Trophoblast cell (in vitro differentiated cells and primary cell): ENCODE results near the gene CHAF1B.

Source experiments
- DNase-seq, 2 donors: peaks; one replicate each; pipeline ENCODE4 v3.0.0-alpha.2; 2016
- H2AFZ ChIP-seq: 2 replicates; pipeline ENCODE4 v1.6.1; 2013; ENCODE audit warnings: low read length, moderate library complexity, mild to moderate bottlenecking; ENCODE audit not compliant: insufficient read depth, poor library complexity
- H2AK5ac ChIP-seq: 2 replicates; pipeline ENCODE4 v1.6.1; 2013; ENCODE audit warnings: mild to moderate bottlenecking, low read length
- H2BK120ac ChIP-seq: 2 replicates; pipeline ENCODE4 v1.6.1; 2013; ENCODE audit warnings: low read length, mild to moderate bottlenecking, moderate library complexity; ENCODE audit not compliant: insufficient read depth, poor library complexity
- H2BK12ac ChIP-seq: 2 replicates; pipeline ENCODE4 v1.6.1; 2013; ENCODE audit warnings: mild to moderate bottlenecking, low read length, moderate library complexity
- H2BK5ac ChIP-seq: 2 replicates; pipeline ENCODE4 v1.6.1; 2013; ENCODE audit warnings: low read length, low read depth, moderate library complexity, mild to moderate bottlenecking; ENCODE audit not compliant: poor library complexity
- H3K14ac ChIP-seq: 2 replicates; pipeline ENCODE4 v1.6.1; 2013; ENCODE audit warnings: mild to moderate bottlenecking, low read length
- H3K18ac ChIP-seq: 2 replicates; pipeline ENCODE4 v1.6.1; 2013; ENCODE audit warnings: mild to moderate bottlenecking, low read length
- H3K23ac ChIP-seq: 2 replicates; pipeline ENCODE4 v1.6.1; 2013; ENCODE audit warnings: low read length
- H3K27ac ChIP-seq: 2 replicates; pipeline ENCODE4 v1.5.1; 2013; ENCODE audit warnings: low read depth, mild to moderate bottlenecking, inconsistent platforms, low read length, moderate library complexity
- H3K27me3 ChIP-seq: 2 replicates; pipeline ENCODE4 v1.6.1; 2013; ENCODE audit warnings: inconsistent platforms, mild to moderate bottlenecking, low read length, moderate library complexity; ENCODE audit not compliant: insufficient read depth
- H3K36me3 ChIP-seq, 2 experiments: 1 replicate in 1 of 2; 2 replicates in 1 of 2; pipeline ENCODE4 v1.6.1; 2013; ENCODE audit warnings: low read length in 2 of 2, mild to moderate bottlenecking in 2 of 2, moderate library complexity in 1 of 2; ENCODE audit not compliant: insufficient read depth in 2 of 2, control insufficient read depth in 1 of 2
- H3K4ac ChIP-seq: 2 replicates; pipeline ENCODE4 v1.6.1; 2013; ENCODE audit warnings: low read depth, mild to moderate bottlenecking, low read length, moderate library complexity
- H3K4me1 ChIP-seq, 2 experiments: 1 replicate in 1 of 2; 2 replicates in 1 of 2; pipeline ENCODE4 v1.6.1; 2013; ENCODE audit warnings: low read length in 2 of 2, mild to moderate bottlenecking in 2 of 2, moderate library complexity in 1 of 2; ENCODE audit not compliant: insufficient read depth in 2 of 2, control insufficient read depth in 1 of 2
- H3K4me2 ChIP-seq: 2 replicates; pipeline ENCODE4 v1.6.1; 2013; ENCODE audit warnings: inconsistent platforms, mild to moderate bottlenecking, low read length, moderate library complexity
- H3K4me3 ChIP-seq: 2 replicates; pipeline ENCODE4 v1.5.1; 2013; ENCODE audit warnings: mild to moderate bottlenecking, low read depth, low read length, inconsistent platforms
- H3K79me1 ChIP-seq: one replicate; pipeline ENCODE4 v1.6.1; 2013; ENCODE audit warnings: low read length
- H3K79me2 ChIP-seq: 2 replicates; pipeline ENCODE4 v1.6.1; 2013; ENCODE audit warnings: low read length, mild to moderate bottlenecking; ENCODE audit not compliant: control insufficient read depth, insufficient read depth, poor library complexity
- H3K9ac ChIP-seq: 2 replicates; pipeline ENCODE4 v1.6.1; 2013; ENCODE audit warnings: mild to moderate bottlenecking, low read length
- H3K9me3 ChIP-seq: 2 replicates; pipeline ENCODE4 v1.6.1; 2013; ENCODE audit warnings: low read depth, mild to moderate bottlenecking, control low read depth, inconsistent platforms, low read length; ENCODE audit not compliant: insufficient read depth
- H4K12ac ChIP-seq: 2 replicates; pipeline ENCODE4 v1.6.1; 2013; ENCODE audit warnings: low read depth, mild to moderate bottlenecking, low read length, moderate library complexity
- H4K8ac ChIP-seq: 2 replicates; pipeline ENCODE4 v1.6.1; 2013; ENCODE audit warnings: low read depth, mild to moderate bottlenecking, low read length, moderate library complexity
- H4K91ac ChIP-seq: one replicate; pipeline ENCODE4 v1.6.1; 2013; ENCODE audit warnings: low read depth, mild to moderate bottlenecking, low read length, moderate library complexity
- WGBS: extraction: QIAGEN DNeasy Blood & Tissue Kit; methylation state at CpG from one replicate; pipeline ENCODE4 v1.1.7; 2013; ENCODE audit warnings: missing lambda C conversion rate; ENCODE audit not compliant: insufficient read length, insufficient coverage; ENCODE audit errors: extremely low coverage; 5-methylcytosine and 5-hydroxymethylcytosine counted together

Gene CHAF1B

DNA sequence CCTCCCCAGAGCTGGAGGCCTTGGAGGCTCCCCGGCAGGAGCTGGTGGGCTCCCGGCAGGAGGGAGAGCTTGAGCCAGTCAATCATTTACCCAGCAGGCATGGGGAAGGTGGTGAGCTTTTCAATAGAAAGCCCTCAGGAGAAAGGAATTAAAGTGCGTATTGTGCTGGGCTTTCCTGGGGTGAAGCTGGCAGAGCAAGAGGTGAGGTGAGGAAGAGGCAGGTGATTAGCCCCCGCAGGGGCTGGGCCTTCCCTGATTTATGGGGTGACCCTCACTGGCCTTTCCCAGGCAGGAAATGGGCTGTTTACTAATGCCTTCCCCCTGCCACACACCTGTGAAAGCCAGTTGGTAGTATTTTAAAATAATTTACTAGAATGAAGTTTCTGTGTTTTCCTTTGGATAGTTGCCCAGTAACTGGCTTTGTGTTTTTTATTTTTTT, 68.9 kb downstream of the CHAF1B start:
- Histone ChIP-seq H3K14ac (no peak overlapping the region), H2AK5ac (no peak overlapping the region), H3K4me2 (no peak overlapping the region), H3K79me1 (no peaks in the 10 kb centered on the region), H2AFZ (no peak overlapping the region), H3K27ac (no peak overlapping the region), H3K18ac (no peak overlapping the region), H3K4me1 (no peaks in the 10 kb centered on the region), H4K12ac (no peak overlapping the region), H3K79me2 (no peaks in the 10 kb centered on the region), H2BK5ac (no peak overlapping the region), H3K36me3 (no peaks in the 10 kb centered on the region), H3K27me3 (no peaks in the 10 kb centered on the region), H2BK120ac (no peak overlapping the region), H3K4ac (no peak overlapping the region), H4K91ac (no peak overlapping the region), H3K23ac (no peak overlapping the region), H3K9me3 (peaks cover 1% of the 10 kb centered on the region), H3K9ac (no peak overlapping the region), H2BK12ac (no peak overlapping the region), H4K8ac (no peak overlapping the region), H3K4me3 (no peak overlapping the region)
- no peak for DNase-seq
- WGBS, result no CpG with 5 or more reads among the region's 4 CpGs

DNA sequence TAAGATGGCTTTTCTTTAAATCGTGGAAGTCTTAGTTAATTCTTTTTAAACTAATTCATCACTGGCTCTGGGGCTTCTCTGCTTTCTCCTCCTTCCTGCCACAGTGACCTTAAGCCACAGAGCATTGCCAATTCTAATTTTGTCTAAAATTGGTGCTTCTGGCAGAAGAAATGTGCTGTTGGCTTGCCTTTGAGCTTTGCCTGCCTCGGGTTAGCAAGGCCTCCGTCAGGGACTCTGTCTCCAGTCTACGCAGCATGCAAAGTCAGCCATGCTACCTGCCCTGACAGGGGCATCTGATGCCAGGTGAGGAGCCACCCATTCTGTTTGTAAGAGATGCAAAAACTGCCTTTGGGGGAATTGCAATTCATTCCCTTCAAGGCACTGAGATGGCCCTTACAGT, 69.5 kb downstream of the CHAF1B start:
- no peaks in the 10 kb centered on the region for H3K79me1 ChIP-seq
- no peak overlapping the region for H2AFZ ChIP-seq
- H3K4me2 ChIP-seq, result no peak overlapping the region
- no peak overlapping the region for H3K18ac ChIP-seq
- no peak overlapping the region for H2AK5ac ChIP-seq
- H3K4me3 ChIP-seq, result no peak overlapping the region
- no peak overlapping the region for H3K27ac ChIP-seq
- no peak overlapping the region for H4K12ac ChIP-seq
- WGBS, result no CpG with 5 or more reads among the region's 4 CpGs
- H4K91ac ChIP-seq, result no peak overlapping the region
- H2BK120ac ChIP-seq, result no peak overlapping the region
- peaks cover 1% of the 10 kb centered on the region for H3K9me3 ChIP-seq
- H3K14ac ChIP-seq, result no peak overlapping the region
- no peak overlapping the region for H2BK12ac ChIP-seq
- no peaks in the 10 kb centered on the region for H3K4me1 ChIP-seq
- H4K8ac ChIP-seq, result no peak overlapping the region
- no peak for DNase-seq
- H3K36me3 ChIP-seq, result no peaks in the 10 kb centered on the region
- H2BK5ac ChIP-seq, result no peak overlapping the region
- H3K9ac ChIP-seq, result no peak overlapping the region
- H3K27me3 ChIP-seq, result no peaks in the 10 kb centered on the region
- no peak overlapping the region for H3K4ac ChIP-seq
- H3K79me2 ChIP-seq, result no peaks in the 10 kb centered on the region
- no peak overlapping the region for H3K23ac ChIP-seq

DNA sequence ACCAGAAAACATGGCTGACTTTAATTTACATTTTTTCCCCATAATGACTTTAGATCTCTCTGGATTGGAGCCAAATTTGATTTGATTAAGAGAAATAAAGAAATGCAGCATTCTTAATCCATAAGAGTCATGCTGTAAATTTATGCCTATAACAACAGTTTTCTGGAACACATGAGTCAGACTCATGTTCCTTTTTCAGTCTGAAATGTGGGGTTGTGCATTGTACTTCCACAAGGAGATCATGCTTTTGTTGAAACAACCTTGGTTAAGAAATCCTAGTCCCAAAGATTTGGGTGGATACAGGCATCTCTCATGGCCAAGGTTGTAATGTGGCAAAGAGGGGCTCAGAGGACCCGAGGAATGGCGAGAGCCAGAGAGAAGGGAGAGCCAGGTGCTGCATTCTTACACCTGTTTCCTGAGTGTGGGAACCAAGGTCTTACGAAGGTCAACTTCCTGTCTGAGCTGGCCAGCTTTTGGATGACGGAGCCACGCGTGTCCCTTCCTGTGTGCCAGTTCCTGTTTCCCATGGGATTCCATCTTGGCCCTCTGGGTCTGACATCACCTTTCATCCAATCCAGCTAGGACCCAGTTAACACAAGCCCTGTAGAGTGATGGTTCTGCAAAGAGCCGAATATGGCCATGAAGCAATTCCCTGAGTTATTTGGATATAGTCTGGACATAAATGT, 71.7 kb downstream of the CHAF1B start:
- Histone ChIP-seq H2AK5ac (no peak overlapping the region), H3K79me1 (no peaks in the 10 kb centered on the region), H3K23ac (no peak overlapping the region), H4K91ac (no peak overlapping the region), H2BK12ac (no peak overlapping the region), H4K8ac (no peak overlapping the region), H3K4me2 (no peak overlapping the region), H3K9ac (no peak overlapping the region), H3K27me3 (no peaks in the 10 kb centered on the region), H3K79me2 (no peaks in the 10 kb centered on the region), H3K4me3 (no peak overlapping the region), H2AFZ (no peak overlapping the region), H2BK120ac (no peak overlapping the region), H3K27ac (no peak overlapping the region), H2BK5ac (no peak overlapping the region), H3K36me3 (no peaks in the 10 kb centered on the region), H3K18ac (no peak overlapping the region), H3K4ac (no peak overlapping the region), H3K4me1 (no peaks in the 10 kb centered on the region), H3K14ac (no peak overlapping the region), H4K12ac (no peak overlapping the region), H3K9me3 (peaks cover 1% of the 10 kb centered on the region)
- WGBS, result no CpG with 5 or more reads among the region's 7 CpGs
- DNase-seq, result no peak

DNA sequence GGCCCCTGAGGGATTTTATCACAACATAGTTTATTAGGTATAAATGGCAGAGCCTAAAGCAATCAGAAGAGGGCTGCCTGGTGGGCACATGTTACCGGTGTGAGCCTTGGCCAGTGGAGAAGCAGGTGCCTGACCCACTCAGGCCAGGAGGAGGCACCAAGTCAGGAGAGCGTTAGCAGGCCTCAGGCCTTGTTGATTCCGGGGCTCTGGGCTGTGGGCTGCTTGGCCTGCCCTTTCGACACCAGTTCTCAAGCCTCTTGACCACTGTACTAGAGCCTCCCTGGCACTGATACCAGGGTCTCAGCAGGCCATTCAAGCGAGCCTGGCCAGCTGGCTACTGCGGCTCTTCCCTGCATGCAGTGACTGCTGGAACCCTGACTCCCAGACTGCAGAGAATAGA, 73.9 kb downstream of the CHAF1B start:
- H2AFZ ChIP-seq, result no peak overlapping the region
- H3K27ac ChIP-seq, result no peak overlapping the region
- H3K4me1 ChIP-seq, result no peaks in the 10 kb centered on the region
- no peak overlapping the region for H3K4me2 ChIP-seq
- no peak overlapping the region for H3K18ac ChIP-seq
- no peak overlapping the region for H3K4ac ChIP-seq
- no peaks in the 10 kb centered on the region for H3K79me1 ChIP-seq
- H3K79me2 ChIP-seq, result no peaks in the 10 kb centered on the region
- DNase-seq, result no peak
- no CpG with 5 or more reads among the region's 6 CpGs for WGBS
- no peaks in the 10 kb centered on the region for H3K36me3 ChIP-seq
- no peak overlapping the region for H2BK120ac ChIP-seq
- H3K9ac ChIP-seq, result no peak overlapping the region
- H3K27me3 ChIP-seq, result no peaks in the 10 kb centered on the region
- H4K91ac ChIP-seq, result no peak overlapping the region
- H3K9me3 ChIP-seq, result peaks cover 1% of the 10 kb centered on the region
- no peak overlapping the region for H2AK5ac ChIP-seq
- no peak overlapping the region for H2BK5ac ChIP-seq
- H2BK12ac ChIP-seq, result no peak overlapping the region
- no peak overlapping the region for H4K8ac ChIP-seq
- H3K14ac ChIP-seq, result no peak overlapping the region
- H3K23ac ChIP-seq, result no peak overlapping the region
- H4K12ac ChIP-seq, result no peak overlapping the region
- no peak overlapping the region for H3K4me3 ChIP-seq
